ENCODE results near the gene COL6A3. TPM values are rescaled to one million over a fixed set of nuclear protein-coding genes. Genes with fewer than 3 reads are reported as not detected.

Gene COL6A3
- total and polyA plus RNA-seq, 2 donors (not counting 1 experiment from before 2014, with no cell fraction given) = 316 to 1,525 TPM

DNA sequence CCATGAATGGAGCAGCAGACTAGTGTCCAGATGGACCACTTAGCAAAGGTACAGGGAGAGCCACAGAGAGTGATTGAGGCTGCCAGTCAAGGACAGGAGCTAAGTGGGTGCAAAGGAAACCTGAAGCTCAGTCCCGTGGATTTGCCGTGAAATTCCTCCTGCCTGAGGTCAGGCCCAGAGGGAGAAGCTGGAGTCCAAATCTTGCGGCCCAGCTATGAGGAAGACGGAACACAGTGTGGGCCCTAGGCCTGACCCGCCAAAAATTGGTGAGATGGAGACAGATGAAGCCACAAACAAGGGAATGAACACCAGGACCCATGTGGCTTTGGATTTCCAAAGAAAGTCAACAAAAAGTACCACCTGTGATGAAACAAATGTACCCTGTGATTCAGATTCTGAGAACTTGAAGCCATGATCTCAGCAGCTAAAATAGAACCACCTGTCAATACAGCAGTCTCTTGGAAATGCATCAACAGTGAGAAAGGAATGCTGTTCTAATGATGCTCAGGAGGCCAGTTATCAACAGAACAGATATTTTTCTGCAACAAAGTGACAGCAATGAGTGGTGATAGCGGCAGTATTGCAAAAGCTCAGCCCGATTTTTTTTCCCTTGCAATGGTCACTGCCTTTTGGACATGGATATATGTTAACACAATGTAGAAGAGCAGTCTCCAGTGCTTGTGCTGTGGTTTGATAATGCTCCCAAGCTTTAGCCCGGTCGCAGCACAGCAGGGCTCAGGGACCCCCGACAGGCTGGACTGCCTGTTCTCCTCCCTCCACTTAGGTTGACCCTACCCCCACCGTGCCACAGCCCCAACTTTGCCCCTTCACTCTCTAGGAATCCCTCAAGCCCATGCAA lies 10.7 kb downstream of the COL6A3 start:
- Histone ChIP-seq H3K4me3 (replicated peaks in 1 of 4; ENCODE audit: control extremely low read depth in 1 of 4, insufficient read depth in 1 of 4, low read depth in 3 of 4, low read length in 4 of 4) (peak overlapping the region in 1 of 4 experiments; percentile 8), H3K9me3 (ENCODE audit: control insufficient read depth, insufficient read depth, low read depth, low read length) (no peaks in the 10 kb centered on the region), H3K36me3 (ENCODE audit: control insufficient read depth, insufficient read depth, low read length) (peaks cover 5% of the 10 kb centered on the region), H3K4me1 (ENCODE audit: control insufficient read depth, extremely low read depth, insufficient read depth, low read length) (peaks cover 37% of the 10 kb centered on the region), H3K79me2 (ENCODE audit: control insufficient read depth, insufficient read depth, low read length) (peaks cover 100% of the 10 kb centered on the region), H4K20me1 (ENCODE audit: control insufficient read depth, extremely low read depth, insufficient read depth, low read length) (peaks cover 1% of the 10 kb centered on the region), H3K9ac (ENCODE audit: insufficient read depth, low read length) (no peak overlapping the region), H3K4me2 (ENCODE audit: extremely low read depth, insufficient read depth, low read length) (no peak overlapping the region), H3K27ac (ENCODE audit: insufficient read depth, low read length) (peak overlapping the region; percentile 5), H3K27me3 (ENCODE audit: control insufficient read depth, insufficient read depth, low read length) (no peaks in the 10 kb centered on the region), H2AFZ (ENCODE audit: low read length) (no peak overlapping the region)
- TF ChIP-seq, protein P1, sequence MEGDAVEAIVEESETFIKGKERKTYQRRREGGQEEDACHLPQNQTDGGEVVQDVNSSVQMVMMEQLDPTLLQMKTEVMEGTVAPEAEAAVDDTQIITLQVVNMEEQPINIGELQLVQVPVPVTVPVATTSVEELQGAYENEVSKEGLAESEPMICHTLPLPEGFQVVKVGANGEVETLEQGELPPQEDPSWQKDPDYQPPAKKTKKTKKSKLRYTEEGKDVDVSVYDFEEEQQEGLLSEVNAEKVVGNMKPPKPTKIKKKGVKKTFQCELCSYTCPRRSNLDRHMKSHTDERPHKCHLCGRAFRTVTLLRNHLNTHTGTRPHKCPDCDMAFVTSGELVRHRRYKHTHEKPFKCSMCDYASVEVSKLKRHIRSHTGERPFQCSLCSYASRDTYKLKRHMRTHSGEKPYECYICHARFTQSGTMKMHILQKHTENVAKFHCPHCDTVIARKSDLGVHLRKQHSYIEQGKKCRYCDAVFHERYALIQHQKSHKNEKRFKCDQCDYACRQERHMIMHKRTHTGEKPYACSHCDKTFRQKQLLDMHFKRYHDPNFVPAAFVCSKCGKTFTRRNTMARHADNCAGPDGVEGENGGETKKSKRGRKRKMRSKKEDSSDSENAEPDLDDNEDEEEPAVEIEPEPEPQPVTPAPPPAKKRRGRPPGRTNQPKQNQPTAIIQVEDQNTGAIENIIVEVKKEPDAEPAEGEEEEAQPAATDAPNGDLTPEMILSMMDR (conservative IDR thresholded peaks at IDR 0.05 in 1 of 2, IDR thresholded peaks at IDR 0.05 in 1 of 2; ENCODE audit: low read depth in 1 of 2, low read length in 2 of 2) = no peak
- TF ChIP-seq EZH2 (IDR thresholded peaks at IDR 0.05; ENCODE audit: low read length, missing control alignments) = no peak
- peak; percentile 60 to 74 for DNase-seq (ENCODE audit: low read depth in 2 of 2)

DNA sequence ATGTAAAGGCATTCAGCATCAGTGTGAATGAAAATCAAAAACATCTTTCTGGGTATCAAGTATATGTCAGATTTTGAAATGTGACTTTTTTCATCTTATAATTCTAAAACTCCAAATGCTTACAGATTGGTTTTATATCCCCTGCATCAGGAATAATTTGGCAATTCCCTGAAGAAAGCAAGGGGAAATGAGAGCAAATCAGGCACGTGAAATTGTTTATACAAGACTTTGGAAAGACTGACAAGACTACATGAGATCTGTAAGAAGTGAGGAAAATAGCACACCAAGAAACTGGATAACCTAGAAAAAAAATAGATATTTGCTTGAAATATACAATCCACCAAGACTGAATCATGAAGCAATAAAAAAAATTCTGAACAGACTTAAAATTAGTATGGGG lies 13.8 kb downstream of the COL6A3 start:
- H3K79me2 ChIP-seq (ENCODE audit: control insufficient read depth, insufficient read depth, low read length) = peaks cover 99% of the 10 kb centered on the region
- no peak overlapping the region for H3K4me3 ChIP-seq (replicated peaks in 1 of 4; ENCODE audit: control extremely low read depth in 1 of 4, insufficient read depth in 1 of 4, low read depth in 3 of 4, low read length in 4 of 4)
- no peaks in the 10 kb centered on the region for H3K27me3 ChIP-seq (ENCODE audit: control insufficient read depth, insufficient read depth, low read length)
- peak overlapping the region; percentile 15 for H3K4me2 ChIP-seq (ENCODE audit: extremely low read depth, insufficient read depth, low read length)
- no peak overlapping the region for H2AFZ ChIP-seq (ENCODE audit: low read length)
- TF ChIP-seq, protein P1 (conservative IDR thresholded peaks at IDR 0.05 in 1 of 2, IDR thresholded peaks at IDR 0.05 in 1 of 2; ENCODE audit: low read depth in 1 of 2, low read length in 2 of 2) = no peak
- no peak for TF ChIP-seq EZH2 (IDR thresholded peaks at IDR 0.05; ENCODE audit: low read length, missing control alignments)
- H3K4me1 ChIP-seq (ENCODE audit: control insufficient read depth, extremely low read depth, insufficient read depth, low read length) = peaks cover 26% of the 10 kb centered on the region
- H3K9ac ChIP-seq (ENCODE audit: insufficient read depth, low read length) = no peak overlapping the region
- no peak overlapping the region for H3K27ac ChIP-seq (ENCODE audit: insufficient read depth, low read length)
- H4K20me1 ChIP-seq (ENCODE audit: control insufficient read depth, extremely low read depth, insufficient read depth, low read length) = peaks cover 1% of the 10 kb centered on the region
- H3K9me3 ChIP-seq (ENCODE audit: control insufficient read depth, insufficient read depth, low read depth, low read length) = no peaks in the 10 kb centered on the region
- peaks cover 5% of the 10 kb centered on the region for H3K36me3 ChIP-seq (ENCODE audit: control insufficient read depth, insufficient read depth, low read length)
- DNase-seq (ENCODE audit: low read depth in 2 of 2) = no peak

DNA sequence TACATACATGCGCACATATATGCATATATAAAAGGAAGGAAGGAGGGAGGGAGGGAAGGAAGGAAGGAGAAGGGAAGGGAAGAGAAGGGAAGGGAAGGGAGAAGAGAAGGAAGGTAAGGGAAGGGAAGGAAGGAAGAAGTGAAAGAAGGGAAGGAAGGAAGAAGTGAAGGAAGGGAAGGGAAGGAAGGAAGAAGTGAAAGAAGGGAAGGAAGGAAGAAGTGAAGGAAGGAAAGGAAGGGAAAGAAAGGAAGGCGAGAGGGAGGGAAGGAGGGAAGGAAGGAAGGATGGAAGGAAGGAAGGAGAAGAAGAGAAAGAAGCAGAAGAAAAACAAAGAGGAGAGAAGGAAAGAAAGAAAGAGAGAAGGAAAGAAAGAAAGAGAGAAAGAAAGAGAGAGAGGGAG lies 16.9 kb downstream of the COL6A3 start:
- H3K9ac ChIP-seq (ENCODE audit: insufficient read depth, low read length) = no peak overlapping the region
- H3K4me2 ChIP-seq (ENCODE audit: extremely low read depth, insufficient read depth, low read length) = no peak overlapping the region
- peaks cover 97% of the 10 kb centered on the region for H3K79me2 ChIP-seq (ENCODE audit: control insufficient read depth, insufficient read depth, low read length)
- DNase-seq (ENCODE audit: low read depth in 2 of 2) = no peak
- no peak overlapping the region for H3K4me3 ChIP-seq (replicated peaks in 1 of 4; ENCODE audit: control extremely low read depth in 1 of 4, insufficient read depth in 1 of 4, low read depth in 3 of 4, low read length in 4 of 4)
- H2AFZ ChIP-seq (ENCODE audit: low read length) = no peak overlapping the region
- peaks cover 13% of the 10 kb centered on the region for H3K4me1 ChIP-seq (ENCODE audit: control insufficient read depth, extremely low read depth, insufficient read depth, low read length)
- no peak overlapping the region for H3K27ac ChIP-seq (ENCODE audit: insufficient read depth, low read length)
- TF ChIP-seq EZH2 (IDR thresholded peaks at IDR 0.05; ENCODE audit: low read length, missing control alignments) = no peak
- TF ChIP-seq, protein P1 (conservative IDR thresholded peaks at IDR 0.05 in 1 of 2, IDR thresholded peaks at IDR 0.05 in 1 of 2; ENCODE audit: low read depth in 1 of 2, low read length in 2 of 2) = no peak
- no peaks in the 10 kb centered on the region for H3K27me3 ChIP-seq (ENCODE audit: control insufficient read depth, insufficient read depth, low read length)
- no peaks in the 10 kb centered on the region for H3K9me3 ChIP-seq (ENCODE audit: control insufficient read depth, insufficient read depth, low read depth, low read length)
- H4K20me1 ChIP-seq (ENCODE audit: control insufficient read depth, extremely low read depth, insufficient read depth, low read length) = peaks cover 1% of the 10 kb centered on the region
- H3K36me3 ChIP-seq (ENCODE audit: control insufficient read depth, insufficient read depth, low read length) = peaks cover 15% of the 10 kb centered on the region
